Colonic mucosa (tissue), 4 donors: ENCODE data around the gene CCL23. TPM values are rescaled to one million over a fixed set of nuclear protein-coding genes. Genes with fewer than 3 reads are reported as not detected.

ENCODE experiments used
- DNase-seq: peaks from one replicate; pipeline ENCODE4 v3.0.0-alpha.2; 2020
- H3K27ac ChIP-seq: fragments of 200-600 bp; one replicate; pipeline ENCODE4 v1.8.0; 2021
- H3K27me3 ChIP-seq: fragments of 200-600 bp; one replicate; pipeline ENCODE4 v1.8.0; 2021
- H3K36me3 ChIP-seq: fragments of 200-600 bp; one replicate; pipeline ENCODE4 v1.8.0; 2021
- H3K4me1 ChIP-seq: fragments of 200-600 bp; one replicate; pipeline ENCODE4 v1.8.0; 2021; ENCODE audit warnings: mild to moderate bottlenecking
- H3K4me3 ChIP-seq: fragments of 200-600 bp; one replicate; pipeline ENCODE4 v1.8.0; 2021
- H3K9ac ChIP-seq, 2 donors: one replicate each; pipeline ENCODE4 v1.7.0; 2013; ENCODE audit warnings: control low read depth in 2 of 2, low read depth in 2 of 2, low read length in 2 of 2
- H3K9me3 ChIP-seq: fragments of 200-600 bp; one replicate; pipeline ENCODE4 v1.8.0; 2021
- CTCF ChIP-seq: fragments of 200-600 bp; IDR thresholded peaks from one replicate; pipeline ENCODE4 v1.8.0; 2022; ENCODE audit warnings: antibody characterized with exemption, mild to moderate bottlenecking
- intact Hi-C: fragments of 100-400 bp; cut with DNase I; formaldehyde crosslinking; loops from one replicate; pipeline ENCODE4 v1.14.1; 2022
- total RNA-seq, 2 donors: library from RNA; stranded (reverse); fragmentation: NEBNext Ultra II Directional in 1 of 2; extraction: Animal tissue kit (Norgen Biotek cat#: 25700) in 1 of 2; gene quantifications; one replicate each; pipeline ENCODE4 v1.2.1, GENCODE V29; 2021
- donor health status: healthy.
- donor health status: DM: no; HTN: no; CAD: no.
- donor health status: DM: no; HTN: no; CAD: no.

Gene CCL23
- total RNA-seq, 2 donors from 2014 or later: 0.59 TPM; not detected in 1

GRCh38 chr17:36004594-36005108 lies 13.1 kb downstream of the CCL23 start:
- H3K9ac ChIP-seq: peak overlapping the region in 1 of 2 donors; percentile 26
- no peaks in the 10 kb centered on the region for H3K36me3 ChIP-seq
- H3K9me3 ChIP-seq: no peaks in the 10 kb centered on the region
- H3K27ac ChIP-seq: peak overlapping the region; percentile 45
- intact Hi-C loops: no loop called here
- DNase-seq: peak; percentile 36
- no peak overlapping the region for H3K4me3 ChIP-seq
- TF ChIP-seq CTCF: no peak
- no peaks in the 10 kb centered on the region for H3K27me3 ChIP-seq
- H3K4me1 ChIP-seq: no peaks in the 10 kb centered on the region

DNA sequence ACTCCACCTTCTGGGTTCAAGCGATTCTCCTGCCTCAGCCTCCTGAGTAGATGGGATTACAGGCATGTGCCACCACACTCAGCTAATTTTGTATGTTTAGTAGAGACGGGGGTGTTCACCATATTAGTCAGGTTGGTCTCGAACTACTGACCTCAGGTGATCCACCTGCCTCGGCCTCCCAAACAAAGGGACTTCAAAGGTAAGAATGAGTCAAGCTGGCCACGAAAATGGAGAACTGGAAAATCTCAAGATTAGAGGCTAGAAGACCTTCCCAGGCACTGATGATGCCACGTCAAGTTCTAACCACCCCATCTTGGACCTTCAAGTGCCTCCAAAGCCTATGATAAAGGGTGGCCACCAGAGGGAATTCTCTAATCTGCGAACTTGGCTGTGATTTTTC lies 15.1 kb downstream of the CCL23 start:
- Histone ChIP-seq H3K9me3 (no peaks in the 10 kb centered on the region), H3K4me1 (no peaks in the 10 kb centered on the region), H3K4me3 (no peak overlapping the region), H3K27ac (peak overlapping the region; percentile 92), H3K36me3 (no peaks in the 10 kb centered on the region), H3K9ac (no peak overlapping the region), H3K27me3 (no peaks in the 10 kb centered on the region)
- intact Hi-C loops: no loop called here
- TF ChIP-seq CTCF: no peak
- no peak for DNase-seq

- Histone ChIP-seq H3K4me1 (no peaks in the 10 kb centered on the region), H3K36me3 (no peaks in the 10 kb centered on the region), H3K9ac (peak overlapping the region in 1 of 2 donors; percentile 72), H3K4me3 (peak overlapping the region; percentile 25), H3K27me3 (no peaks in the 10 kb centered on the region), H3K9me3 (no peaks in the 10 kb centered on the region), H3K27ac (peak overlapping the region; percentile 92)
- no peak for TF ChIP-seq CTCF
- DNase-seq: peak; percentile 96
- intact Hi-C loops: no loop called here
These were observed 15.7 kb downstream of the CCL23 start for GRCh38 chr17:36001862-36002603.

DNA sequence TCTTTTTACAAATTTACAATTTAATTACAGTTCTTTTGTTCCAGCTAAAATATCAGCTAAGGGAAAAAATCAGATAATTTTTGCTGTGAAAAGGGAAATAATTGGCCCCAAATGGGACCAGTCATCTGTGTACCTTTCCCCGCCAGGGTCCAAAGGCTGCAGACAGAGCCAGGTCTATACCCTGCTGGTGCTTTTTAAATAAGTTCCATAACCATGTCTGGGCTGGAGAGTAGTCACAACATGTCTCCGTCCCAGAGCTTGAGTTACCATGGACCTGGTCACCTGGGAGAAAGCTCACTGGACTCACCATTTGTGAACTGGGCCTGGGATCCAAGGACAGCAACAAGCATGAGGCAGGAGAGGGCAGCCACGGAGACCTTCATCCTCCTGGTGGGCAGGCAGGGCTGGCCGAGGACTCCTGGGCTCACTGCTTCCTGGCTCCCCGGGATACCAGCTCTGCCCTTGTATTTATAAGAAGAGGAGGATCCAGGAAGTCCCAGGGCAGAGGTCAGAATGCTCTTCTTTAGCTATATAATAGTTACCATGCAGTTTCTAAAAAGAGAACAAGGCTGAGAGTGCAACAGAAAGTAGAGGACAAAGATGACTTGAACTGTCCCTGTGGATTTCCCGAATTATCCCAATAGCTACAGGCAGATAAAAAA lies 16.5 kb downstream of the CCL23 start, which contains the start of gene CCL15:
Gene CCL15, minus strand, starts transcription at position 444 of the 662 bp plus-strand sequence. Its CDS starts 61 bp downstream, at position 383.
- intact Hi-C loops: no loop called here
- Histone ChIP-seq H3K9ac (peak within 1 kb of the TSS in 1 of 2 donors; percentile 73), H3K27me3 (no peaks in the 10 kb centered on the region), H3K4me1 (no peaks in the 10 kb centered on the region), H3K36me3 (no peaks in the 10 kb centered on the region), H3K4me3 (peak within 1 kb of the TSS; percentile 25), H3K9me3 (no peaks in the 10 kb centered on the region), H3K27ac (peak within 1 kb of the TSS; percentile 92)
- peak; percentile 68 for DNase-seq
- TF ChIP-seq CTCF: no peak

DNA sequence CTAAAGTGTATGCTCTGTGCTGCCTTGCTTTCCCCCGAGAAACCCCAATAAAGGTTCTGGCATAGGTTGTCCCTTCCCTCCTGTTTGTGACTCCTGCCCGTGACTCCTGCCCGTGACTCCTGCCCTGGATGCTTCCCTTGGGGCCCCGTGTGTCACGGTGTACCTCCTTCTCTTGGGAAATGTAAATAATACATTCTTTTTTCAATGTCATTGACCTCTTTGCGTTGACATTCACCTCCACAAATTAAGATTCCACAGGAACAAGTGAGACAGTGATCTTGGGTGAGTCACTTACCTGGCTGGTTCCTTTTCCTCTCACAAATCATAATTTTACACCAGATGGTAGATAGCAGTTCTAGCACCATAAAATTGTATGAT lies 17.1 kb downstream of the CCL23 start:
- TF ChIP-seq CTCF: no peak
- Histone ChIP-seq H3K36me3 (no peaks in the 10 kb centered on the region), H3K4me1 (no peaks in the 10 kb centered on the region), H3K27me3 (no peaks in the 10 kb centered on the region), H3K27ac (peak overlapping the region; percentile 92), H3K9ac (peak overlapping the region in 1 of 2 donors; percentile 73), H3K4me3 (peak overlapping the region; percentile 25), H3K9me3 (no peaks in the 10 kb centered on the region)
- intact Hi-C loops: no loop called here
- peak; percentile 36 for DNase-seq
